ENCODE data around the gene TMEM164. TPM values are rescaled to one million over a fixed set of nuclear protein-coding genes. Genes with fewer than 3 reads are reported as not detected.
A peak's percentile ranks its signal among the peaks of the same experiment; 100 is the strongest.

Gene TMEM164
- total RNA-seq, 1 donor from 2014 or later, result 84.6 TPM

DNA sequence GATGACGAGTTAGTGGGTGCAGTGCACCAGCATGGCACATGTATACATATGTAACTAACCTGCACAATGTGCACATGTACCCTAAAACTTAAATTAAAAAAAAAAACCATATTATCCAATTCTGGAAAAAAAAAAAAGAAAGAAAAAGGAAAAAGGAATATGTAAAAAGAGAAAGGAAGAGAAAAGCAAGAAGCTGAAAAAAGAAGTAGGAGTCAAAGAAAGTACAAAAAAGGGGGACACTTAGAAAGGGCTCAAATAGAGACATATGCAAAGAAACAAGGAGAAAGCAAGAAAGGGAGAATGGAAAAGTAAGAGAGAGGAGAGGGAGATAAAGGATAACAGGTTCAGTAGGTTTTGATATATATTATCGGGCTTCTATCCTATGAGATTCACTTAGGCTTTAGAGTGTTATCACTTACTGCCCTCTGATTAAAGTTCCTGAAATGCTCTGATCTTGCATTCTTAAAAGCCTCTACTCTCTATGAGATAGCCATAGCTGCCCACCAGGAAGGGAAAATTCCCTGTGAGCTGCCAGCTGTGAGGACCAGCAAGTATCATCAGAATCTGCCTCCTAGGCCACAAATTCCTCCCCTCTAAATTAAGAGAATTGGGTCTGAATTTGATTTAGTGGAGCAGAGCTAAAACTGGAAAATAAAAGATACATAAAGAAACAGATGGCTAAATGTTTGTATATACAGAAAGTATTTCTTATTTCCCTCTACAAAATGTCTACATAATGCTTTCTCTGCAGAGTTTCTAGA is 219.8 kb downstream of the TMEM164 start:
- no peaks in the 10 kb centered on the region for H3K4me1 ChIP-seq
- no peaks in the 10 kb centered on the region for H3K36me3 ChIP-seq
- no peaks in the 10 kb centered on the region for H3K27me3 ChIP-seq
- TF ChIP-seq, protein P1, sequence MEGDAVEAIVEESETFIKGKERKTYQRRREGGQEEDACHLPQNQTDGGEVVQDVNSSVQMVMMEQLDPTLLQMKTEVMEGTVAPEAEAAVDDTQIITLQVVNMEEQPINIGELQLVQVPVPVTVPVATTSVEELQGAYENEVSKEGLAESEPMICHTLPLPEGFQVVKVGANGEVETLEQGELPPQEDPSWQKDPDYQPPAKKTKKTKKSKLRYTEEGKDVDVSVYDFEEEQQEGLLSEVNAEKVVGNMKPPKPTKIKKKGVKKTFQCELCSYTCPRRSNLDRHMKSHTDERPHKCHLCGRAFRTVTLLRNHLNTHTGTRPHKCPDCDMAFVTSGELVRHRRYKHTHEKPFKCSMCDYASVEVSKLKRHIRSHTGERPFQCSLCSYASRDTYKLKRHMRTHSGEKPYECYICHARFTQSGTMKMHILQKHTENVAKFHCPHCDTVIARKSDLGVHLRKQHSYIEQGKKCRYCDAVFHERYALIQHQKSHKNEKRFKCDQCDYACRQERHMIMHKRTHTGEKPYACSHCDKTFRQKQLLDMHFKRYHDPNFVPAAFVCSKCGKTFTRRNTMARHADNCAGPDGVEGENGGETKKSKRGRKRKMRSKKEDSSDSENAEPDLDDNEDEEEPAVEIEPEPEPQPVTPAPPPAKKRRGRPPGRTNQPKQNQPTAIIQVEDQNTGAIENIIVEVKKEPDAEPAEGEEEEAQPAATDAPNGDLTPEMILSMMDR (IDR thresholded peaks at IDR 0.05), result no peak
- intact Hi-C loops (cut with DNase I), result no loop called here
- no peak for ATAC-seq
- H3K9me3 ChIP-seq, result no peaks in the 10 kb centered on the region
- no peak for DNase-seq
- no peak overlapping the region for H3K4me3 ChIP-seq
- no peak overlapping the region for H3K27ac ChIP-seq

DNA sequence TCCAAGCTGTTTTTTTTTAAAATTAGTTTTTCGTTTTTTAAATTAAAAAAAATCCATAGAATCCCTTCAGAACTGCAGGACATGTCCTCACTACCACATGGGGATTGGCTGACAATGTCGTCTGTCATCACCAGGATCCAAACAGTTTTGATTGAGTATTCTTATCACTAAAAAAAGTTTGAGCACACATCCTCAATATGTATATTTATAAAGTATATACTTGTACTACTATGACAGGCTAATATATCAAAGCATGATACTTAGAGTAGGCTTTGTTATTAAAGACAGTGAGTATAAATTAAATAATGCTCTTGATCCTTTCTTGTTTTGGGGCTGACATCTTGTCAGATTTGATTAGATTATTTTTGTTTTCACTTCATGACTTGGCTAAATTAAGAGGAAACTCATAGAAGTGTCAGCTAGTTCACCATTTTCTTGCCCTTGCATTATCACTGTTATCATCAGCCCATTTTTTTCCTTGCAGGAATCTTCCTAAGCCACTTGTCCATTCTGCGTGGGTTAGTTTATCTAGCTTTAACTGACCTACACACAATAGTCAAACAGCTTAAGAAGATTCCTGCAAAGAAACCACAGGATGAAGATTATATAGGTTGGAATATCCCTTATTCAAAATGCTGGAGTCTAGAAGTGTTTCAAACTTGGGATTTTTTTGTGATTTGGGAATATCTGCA is 222.2 kb downstream of the TMEM164 start:
- intact Hi-C loops (cut with DNase I), result no loop called here
- H3K27ac ChIP-seq, result no peak overlapping the region
- no peak overlapping the region for H3K4me3 ChIP-seq
- DNase-seq (no peak), ATAC-seq (no peak)
- H3K27me3 ChIP-seq, result no peaks in the 10 kb centered on the region
- H3K9me3 ChIP-seq, result no peaks in the 10 kb centered on the region
- no peaks in the 10 kb centered on the region for H3K4me1 ChIP-seq
- TF ChIP-seq, protein P1 (IDR thresholded peaks at IDR 0.05), result no peak
- no peaks in the 10 kb centered on the region for H3K36me3 ChIP-seq

DNA sequence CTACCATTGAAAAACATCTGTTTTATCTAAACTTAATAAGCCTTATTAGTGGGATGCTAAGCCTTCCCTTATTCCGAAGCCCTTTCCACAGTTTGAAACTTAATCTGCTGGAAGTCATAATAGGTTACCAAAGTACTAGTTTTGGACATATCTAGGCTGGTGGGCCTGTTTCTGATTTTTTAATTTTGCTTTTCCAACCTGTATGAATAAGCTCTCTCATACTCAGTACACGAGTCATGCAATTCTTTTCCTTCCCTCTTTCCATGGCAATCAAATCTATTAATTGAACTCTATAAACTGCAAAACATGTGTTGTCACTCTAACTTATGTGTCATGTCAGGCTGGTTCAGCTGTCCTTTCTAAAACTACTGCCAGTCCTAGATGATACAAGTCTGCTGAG is 224.0 kb downstream of the TMEM164 start:
- ATAC-seq, result no peak
- intact Hi-C loops (cut with DNase I), result no loop called here

More for the DNA sequence above, 224.0 kb downstream of the TMEM164 start:
- no peaks in the 10 kb centered on the region for H3K4me1 ChIP-seq
- H3K4me3 ChIP-seq, result no peak overlapping the region
- H3K36me3 ChIP-seq, result no peaks in the 10 kb centered on the region
- DNase-seq, result no peak
- H3K27me3 ChIP-seq, result no peaks in the 10 kb centered on the region
- no peaks in the 10 kb centered on the region for H3K9me3 ChIP-seq
- no peak overlapping the region for H3K27ac ChIP-seq
- TF ChIP-seq, protein P1 (IDR thresholded peaks at IDR 0.05), result no peak

Small RNAs within 50 kb of the gene (microRNA-seq; reads per million reads assigned to microRNA genes)
- gene MIR3978 (ENCODE audit: borderline microRNAs expressed), result not detected
- gene MIR652 (ENCODE audit: borderline microRNAs expressed), result 1,452 reads per million, percentile 87 among the genes with 10 or more reads in this experiment
